Spleen (tissue), 7 donors: ENCODE data around the gene SHISA9.

ENCODE experiments used
- CTCF ChIP-seq, 11 experiments: fragments of 200-600 bp in 7 of 11; fragments of 450-650 bp in 4 of 11; sonication (generic) in 4 of 11; IDR thresholded peaks in 8 of 11; conservative IDR thresholded peaks in 3 of 11; 1 replicate in 7 of 11; 2 replicates in 4 of 11; pipeline versions ENCODE4 v1.4.0 to v1.8.0; 2016 to 2021; ENCODE audit warnings: antibody characterized with exemption in 11 of 11, inconsistent platforms in 4 of 11, mild to moderate bottlenecking in 1 of 11
- POLR2A ChIP-seq, 3 donors: fragments of 450-650 bp; IDR thresholded peaks; one replicate each; pipeline ENCODE4 v1.5.1; 2017; ENCODE audit warnings: antibody characterized with exemption in 3 of 3, mild to moderate bottlenecking in 1 of 3
- POLR2AphosphoS5 ChIP-seq, 3 donors: sonication (generic); formaldehyde crosslinking; IDR thresholded peaks; one replicate each; pipeline ENCODE4 v1.5.1; 2017; ENCODE audit warnings: antibody characterized with exemption in 3 of 3
- donor health status: DM: no; HTN: no; CAD: no; lungs with moderate emphysema.
- donor health status: DM: no; HTN: no; CAD: no.
- donor health status: DM: no; HTN: no; CAD: no.

- no peak for TF ChIP-seq CTCF (IDR thresholded peaks at IDR 0.05 in 8 of 11, conservative IDR thresholded peaks at IDR 0.05 in 3 of 11)
- no peak for TF ChIP-seq POLR2AphosphoS5 (IDR thresholded peaks at IDR 0.05)
- TF ChIP-seq POLR2A (IDR thresholded peaks at IDR 0.05) = no peak
Observed at GRCh38 chr16:12869698-12870427, 31.5 kb upstream of the SHISA9 start.
